ENCODE results near the gene VTA1.
"Not testable (repeated sequence)": the region's sequence is repeated elsewhere in the genome, so short reads cannot be mapped to it uniquely, and the experiment has no call there.

VTA1 gene

GRCh38 chr6:142146828-142147662, at the start of gene VTA1, which contains the start of gene NMBR:
VTA1 (plus strand) TSS chr6:142147263; CDS start chr6:142147288, 25 bp downstream.
NMBR (minus strand) TSS chr6:142147122; CDS start chr6:142088658, 58,464 bp downstream.
- peak; percentile 95 for DNase-seq

DNA sequence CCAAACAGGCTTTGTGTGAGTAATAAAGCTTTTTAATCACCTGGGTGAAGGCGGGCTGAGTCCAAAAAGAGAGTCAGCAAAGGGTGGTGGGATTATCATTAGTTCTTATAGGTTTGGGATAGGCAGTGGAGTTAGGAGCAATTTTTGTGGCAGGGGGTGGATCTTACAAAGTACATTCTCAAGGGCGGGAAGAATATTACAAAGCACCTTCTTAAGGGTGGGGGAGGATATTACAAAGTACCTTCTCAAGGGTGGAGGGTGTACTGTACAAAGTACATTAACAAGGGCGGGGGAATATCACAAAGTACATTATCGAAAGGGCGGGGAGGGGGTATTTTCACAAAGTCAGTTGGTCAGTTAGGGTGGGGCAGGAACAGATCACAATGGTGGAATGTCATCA, 42.2 kb upstream of the VTA1 start:
- DNase-seq, result not testable (repeated sequence)

GRCh38 chr6:142110820-142111219, 36.2 kb upstream of the VTA1 start:
- DNase-seq, result not testable (repeated sequence)

DNA sequence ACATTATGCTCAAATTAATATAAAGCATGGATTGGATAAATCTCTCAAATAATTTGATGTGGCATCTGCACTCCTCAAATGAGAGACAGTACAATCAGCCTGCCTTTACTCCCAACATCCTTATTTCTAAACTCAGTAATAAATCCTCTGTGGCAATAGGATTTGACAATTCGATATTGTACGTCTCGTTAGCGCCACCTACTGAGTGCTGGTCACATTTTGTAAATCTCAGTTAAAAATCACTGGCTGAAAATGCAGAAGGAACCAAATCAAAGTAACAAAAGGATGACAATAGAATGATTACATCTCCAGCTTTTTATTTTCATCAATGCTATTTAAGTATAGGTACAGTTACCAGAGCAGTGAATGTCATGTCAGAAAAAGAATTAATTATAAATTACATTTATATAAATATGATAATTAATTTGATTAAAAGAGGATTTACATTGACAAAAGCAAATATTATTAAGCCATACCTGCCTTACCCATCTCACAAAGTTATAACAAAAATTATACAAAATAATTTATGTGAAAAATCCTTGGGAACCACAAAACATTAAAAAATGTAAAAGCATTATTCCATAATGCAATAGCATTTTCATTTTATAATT, 34.5 kb upstream of the VTA1 start:
- DNase-seq, result peak; percentile 73

GRCh38 chr6:142117366-142117765, 29.7 kb upstream of the VTA1 start:
- no peak for DNase-seq

GRCh38 chr6:142118328-142118727, 28.7 kb upstream of the VTA1 start:
- DNase-seq, result no peak

DNA sequence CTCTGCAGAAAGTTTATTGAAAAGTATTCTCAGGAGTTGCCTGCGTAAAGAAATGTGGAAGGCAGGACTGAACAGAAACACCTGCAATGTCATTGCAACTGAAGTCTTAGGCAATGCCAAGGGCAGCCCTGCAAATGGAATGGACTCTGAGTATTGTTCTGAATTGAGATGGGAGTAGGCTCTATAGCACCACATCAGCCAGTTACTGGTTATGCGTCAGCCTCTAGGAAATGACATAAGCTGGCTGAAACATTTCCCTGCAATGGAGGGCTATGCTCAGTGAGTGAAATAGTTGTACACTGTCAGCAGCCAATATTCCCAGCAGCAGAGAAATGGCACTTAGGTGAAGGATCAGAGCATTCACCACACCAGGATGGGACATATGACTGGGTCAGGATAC, 28.1 kb upstream of the VTA1 start:
- DNase-seq, result no peak

- no peak for DNase-seq
These were observed 25.7 kb upstream of the VTA1 start for GRCh38 chr6:142121342-142121741.

GRCh38 chr6:142130814-142131213, 16.2 kb upstream of the VTA1 start:
- no peak for DNase-seq

DNA sequence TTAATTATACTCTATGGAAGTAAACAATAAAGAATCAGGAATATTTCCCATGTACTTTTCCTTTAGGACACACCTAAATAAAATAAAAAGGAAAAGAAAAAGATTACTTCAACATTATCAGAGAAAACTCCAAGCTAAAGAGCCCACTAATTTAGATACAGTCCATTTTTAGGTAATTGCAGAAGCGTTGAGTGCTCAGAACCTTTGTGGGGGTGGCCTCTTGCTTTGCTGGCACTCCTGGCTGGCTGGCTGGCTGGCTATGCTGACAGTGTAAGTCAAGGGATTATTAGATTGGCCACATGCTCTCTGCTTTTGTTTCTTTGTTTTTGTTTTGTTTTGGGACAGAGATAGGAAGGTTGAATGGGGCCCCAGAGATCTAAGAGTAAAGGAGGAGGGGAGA, 14.4 kb upstream of the VTA1 start, which contains the start of gene GJE1:
Gene GJE1, plus strand, starts transcription at position 301 of the 400 bp plus-strand sequence. CDS start 234 bp downstream, outside the sequence.
- no peak for DNase-seq

DNA sequence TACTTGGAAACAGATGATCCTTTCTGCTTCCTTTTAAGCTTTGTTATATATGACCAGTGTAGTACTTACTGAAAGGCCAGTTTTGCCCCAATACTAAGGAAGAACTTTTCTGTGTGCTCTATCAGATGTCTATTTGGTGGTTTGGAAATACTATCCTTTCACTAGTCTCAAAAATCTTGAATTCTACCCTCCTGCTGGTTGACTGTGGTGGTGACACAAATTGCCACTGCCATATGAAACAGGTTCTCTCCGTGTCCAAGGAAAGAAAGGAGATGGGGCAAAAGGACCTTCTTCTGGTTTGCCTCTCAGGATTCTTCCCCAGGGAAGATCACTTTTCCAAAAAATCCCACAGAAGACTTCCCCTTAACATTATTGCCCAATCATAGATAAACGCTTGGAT, 8.2 kb upstream of the VTA1 start:
- no peak for DNase-seq

GRCh38 chr6:142141531-142141930, 5.5 kb upstream of the VTA1 start:
- DNase-seq, result not testable (repeated sequence)

DNA sequence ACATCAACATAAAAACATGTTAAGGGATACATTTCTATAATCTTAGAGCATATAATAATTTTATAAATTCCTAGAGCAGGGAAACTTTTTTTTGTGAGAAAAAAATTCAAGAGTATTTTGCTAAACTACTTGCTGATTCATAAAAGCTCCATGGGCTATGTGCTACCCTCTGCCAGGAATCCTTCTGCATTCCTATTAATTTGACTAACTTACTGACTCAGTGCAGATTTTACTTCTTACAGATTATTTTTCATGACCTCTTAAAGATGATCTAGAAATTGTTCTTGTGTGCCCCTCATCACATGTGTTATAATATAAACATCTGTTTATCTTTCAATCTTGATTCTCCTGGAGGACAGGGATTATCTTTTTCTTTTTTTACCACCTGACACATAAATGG, 5.7 kb downstream of the VTA1 start:
- no peak for DNase-seq

DNA sequence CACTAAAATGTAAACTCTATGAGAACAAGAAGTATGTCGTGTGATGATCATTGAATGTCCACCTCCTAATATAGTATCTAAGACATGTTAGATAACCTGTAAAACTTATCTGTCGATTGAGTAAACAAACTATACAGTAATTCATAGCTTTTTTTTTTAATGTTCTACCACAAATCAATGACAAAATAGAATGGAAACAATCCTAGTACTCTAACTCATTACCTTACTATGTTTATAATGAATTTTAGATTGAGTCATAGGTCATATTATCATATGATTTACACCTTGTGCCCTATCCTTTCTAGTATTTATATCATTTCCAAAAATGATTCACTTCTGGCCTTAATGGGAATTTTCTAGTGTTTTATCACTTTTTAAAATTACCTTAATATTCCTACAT, 6.1 kb downstream of the VTA1 start:
- DNase-seq, result no peak

DNA sequence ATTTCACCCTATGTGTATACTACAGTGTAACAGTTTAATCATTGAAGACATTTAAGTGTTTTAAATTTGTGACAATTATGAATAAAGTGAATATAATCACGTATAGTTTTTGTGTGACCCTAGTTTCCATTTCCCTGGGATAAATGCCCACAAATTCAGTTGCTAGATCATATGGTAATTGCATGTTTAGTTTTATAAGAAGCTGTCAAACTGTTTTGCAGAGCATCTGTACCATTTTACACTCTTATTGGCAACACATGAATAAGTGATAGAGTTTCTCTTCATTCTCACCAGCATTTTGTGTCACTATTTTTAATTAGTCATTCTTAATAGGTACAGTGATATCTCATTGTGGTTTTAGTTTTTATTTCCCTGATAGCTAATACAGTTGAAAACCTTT, 7.3 kb downstream of the VTA1 start:
- DNase-seq, result no peak

DNA sequence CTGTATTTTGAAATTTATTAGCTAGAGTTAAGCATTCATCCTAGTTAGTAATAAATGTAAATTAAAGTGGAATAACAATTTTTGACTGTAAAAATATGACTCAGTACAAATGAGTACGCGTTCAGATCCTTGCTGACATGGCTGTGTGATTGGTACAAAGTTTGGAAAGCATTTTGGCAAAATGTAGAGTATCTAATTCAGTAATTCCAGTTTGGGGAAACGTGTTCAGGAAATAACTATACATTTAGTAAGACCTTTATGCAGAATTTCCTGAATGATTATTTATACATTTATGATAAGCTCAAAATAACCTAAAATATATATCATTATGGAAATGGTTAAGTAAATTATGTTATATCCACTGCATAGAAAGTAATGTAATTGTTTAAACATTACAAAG, 8.0 kb downstream of the VTA1 start:
- no peak for DNase-seq

DNA sequence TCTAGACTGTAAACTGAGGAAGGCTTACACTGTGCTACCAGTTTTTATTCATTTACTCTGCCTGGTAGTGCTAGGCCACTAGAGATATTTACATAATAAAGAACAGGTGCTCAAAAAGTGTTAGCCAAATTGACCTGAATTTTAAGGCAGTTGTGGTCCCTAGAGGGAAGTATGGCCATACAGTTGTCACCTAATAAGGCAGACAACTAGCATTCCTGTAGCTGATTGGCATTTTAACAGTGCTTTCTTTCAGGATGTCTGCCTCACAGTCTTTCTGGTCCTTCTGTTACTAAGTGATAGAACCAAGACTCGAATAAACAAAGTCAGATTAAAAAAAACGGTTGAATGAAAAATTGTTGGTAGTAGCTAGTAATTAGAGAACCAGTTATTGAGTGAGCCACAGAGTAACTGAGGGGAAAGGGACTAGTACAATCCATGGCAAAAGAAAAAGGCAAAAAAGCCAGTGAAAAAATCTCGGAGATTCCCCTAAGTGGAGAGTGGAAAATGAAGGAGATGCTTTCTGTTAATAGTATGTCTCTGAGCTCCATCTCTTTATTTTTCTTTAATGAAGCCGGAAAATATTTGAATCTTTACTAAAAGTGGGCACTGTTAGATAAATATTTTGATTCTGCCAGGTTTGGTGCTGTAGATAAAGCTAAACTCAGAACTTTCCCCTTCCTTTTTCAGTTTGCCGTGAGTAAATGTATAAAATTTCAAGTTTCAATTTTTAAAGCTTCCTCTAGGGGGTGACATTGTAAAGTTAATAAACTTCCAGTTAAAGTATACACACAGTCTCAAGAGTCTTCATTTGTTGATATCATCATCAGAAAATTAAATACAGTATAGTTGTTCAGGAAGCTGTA, 9.1 kb downstream of the VTA1 start:
- no peak for DNase-seq

DNA sequence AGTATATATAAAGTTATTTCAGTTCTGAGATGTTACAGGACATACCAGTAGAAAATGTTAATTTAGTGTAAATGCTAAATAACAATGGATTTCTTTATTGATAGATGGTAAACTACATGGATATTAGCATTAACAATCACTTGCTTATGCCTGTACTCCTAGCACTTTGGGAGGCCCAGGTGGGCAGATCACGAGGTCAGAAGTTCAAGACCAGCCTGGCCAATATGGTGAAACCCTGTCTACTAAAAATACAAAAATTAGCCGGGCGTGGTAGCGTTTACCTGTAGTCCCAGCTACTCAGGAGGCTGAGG, 9.7 kb downstream of the VTA1 start:
- DNase-seq, result not testable (repeated sequence)

DNA sequence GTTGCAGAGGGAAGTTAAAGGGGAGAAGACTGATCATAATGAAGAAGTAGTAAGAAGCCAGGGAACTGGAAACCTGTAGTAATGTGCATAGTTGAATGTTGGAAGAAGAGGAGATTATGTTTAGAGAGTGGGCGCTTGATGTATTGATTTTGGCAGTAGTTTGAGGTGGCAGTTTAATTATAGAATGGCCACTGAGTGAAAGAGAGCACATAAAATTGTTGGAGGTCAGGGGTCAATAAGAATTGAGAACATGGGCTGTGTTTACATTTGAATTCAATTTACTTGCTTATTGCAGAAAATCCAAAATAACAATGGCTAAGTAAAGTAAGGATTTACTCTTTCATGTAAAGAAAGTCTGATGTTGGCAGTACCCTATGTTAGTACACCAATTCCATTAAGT, 15.7 kb downstream of the VTA1 start:
- DNase-seq, result no peak

DNA sequence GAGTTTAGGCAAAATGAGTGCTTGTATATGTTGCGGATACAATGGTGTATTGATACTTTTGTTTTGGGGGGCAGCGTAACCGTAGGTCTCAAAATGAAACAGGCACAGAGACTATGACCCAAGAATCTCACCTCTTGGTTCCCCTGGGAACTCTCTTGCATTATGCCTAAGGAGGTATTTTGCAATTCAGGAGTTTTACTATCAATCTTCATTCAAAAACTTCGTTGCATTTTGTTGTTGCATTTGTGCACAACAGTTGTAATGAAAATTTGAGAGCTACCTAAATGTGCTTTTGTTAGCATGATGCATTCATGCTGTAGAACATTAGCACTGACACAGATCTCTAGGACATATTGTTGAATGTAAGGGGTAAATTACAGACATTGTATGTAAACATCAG, 18.2 kb downstream of the VTA1 start:
- no peak for DNase-seq

DNA sequence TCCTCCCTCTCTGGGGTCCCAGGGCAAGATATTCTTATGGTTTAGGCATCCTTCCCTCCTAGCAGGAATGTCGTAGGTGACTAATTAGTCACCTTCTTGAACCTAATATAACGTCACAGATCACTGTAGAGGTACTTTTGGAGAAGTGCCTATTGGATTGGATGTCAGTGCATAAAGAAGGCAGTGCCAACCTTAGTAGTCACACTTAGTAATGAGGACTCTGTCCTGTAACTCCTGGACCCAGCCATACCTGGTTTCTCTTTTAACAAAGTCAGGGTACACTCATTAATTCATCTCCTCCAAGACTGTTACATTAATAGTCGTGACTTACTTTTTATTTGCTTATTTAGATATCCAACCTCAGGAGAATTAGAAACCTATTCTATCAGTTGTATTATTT, 20.0 kb downstream of the VTA1 start:
- DNase-seq, result no peak

- DNase-seq, result no peak
These were observed 20.4 kb downstream of the VTA1 start for GRCh38 chr6:142167486-142167885.

DNA sequence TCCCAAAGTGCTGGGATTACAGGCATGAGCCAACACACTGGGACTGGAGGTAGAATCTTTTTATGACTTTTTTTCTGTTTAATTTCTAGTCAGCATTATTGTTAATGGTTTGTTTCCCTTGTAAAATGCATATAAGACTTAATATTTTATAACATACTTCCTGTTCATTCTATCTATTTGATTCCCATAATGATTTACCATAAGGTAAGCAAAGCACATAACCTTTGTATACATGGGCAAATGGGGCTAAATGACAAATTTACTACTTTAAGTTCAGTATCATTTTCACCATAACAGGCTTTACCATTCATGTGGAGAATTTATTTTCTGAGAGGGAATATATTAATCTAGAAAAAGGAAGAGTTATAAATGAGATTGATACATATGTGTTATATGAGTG, 24.3 kb downstream of the VTA1 start:
- DNase-seq, result no peak

DNA sequence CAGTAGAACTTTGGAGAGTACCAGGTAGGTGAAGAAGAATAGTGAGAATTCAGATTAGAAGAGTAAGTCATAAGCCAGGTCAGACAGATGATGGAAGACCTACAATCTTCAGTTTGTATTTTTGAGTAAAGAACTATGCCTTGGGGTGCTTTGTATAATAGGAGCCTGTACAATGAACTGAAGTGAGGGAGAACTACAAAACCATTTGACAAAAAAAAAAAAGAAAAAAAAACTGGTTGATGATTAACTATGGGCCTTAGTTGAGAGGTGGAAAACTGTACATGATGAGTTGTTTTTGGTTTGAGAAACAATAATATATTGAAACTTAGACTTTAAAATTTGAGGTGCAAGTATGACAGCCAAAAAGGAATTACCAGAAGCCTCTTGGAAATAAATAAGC, 25.7 kb downstream of the VTA1 start:
- DNase-seq, result no peak
